ENCODE data around the gene NPHS2.

NPHS2 gene

DNA sequence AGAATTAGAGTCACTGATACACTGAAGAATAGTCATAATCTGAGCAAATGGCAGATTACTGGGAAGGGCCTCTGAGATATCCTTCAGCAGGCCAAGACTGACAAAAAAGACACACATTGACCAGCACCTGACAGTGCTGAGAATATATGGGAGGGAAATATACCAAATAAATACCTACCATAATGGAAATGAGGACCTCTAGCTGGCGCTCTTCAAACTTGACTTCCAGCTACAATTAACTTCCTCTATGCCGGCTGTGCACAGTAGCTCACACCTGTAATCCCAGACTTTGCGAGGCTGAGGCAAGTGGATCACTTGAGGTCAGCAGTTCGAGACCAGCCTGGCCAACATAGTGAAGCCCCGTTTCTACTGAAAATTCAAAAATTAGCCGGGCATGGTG lies 69.5 kb downstream of the NPHS2 start:
- H3K79me2 ChIP-seq (ENCODE audit: insufficient read depth, low read length), result no peaks in the 10 kb centered on the region
- H3K4me2 ChIP-seq (ENCODE audit: low read depth, low read length, poor library complexity, severe bottlenecking), result no peak overlapping the region
- no peak overlapping the region for H3K9ac ChIP-seq (ENCODE audit: low read depth, low read length, poor library complexity, severe bottlenecking)
- no peaks in the 10 kb centered on the region for H3F3A ChIP-seq (ENCODE audit: low read depth)
- H3K9me3 ChIP-seq (ENCODE audit: insufficient read depth, low read depth, low read length), result no peaks in the 10 kb centered on the region
- no peaks in the 10 kb centered on the region for H3K4me1 ChIP-seq (ENCODE audit: insufficient read depth, low read length, poor library complexity, severe bottlenecking)
- no peaks in the 10 kb centered on the region for H3K36me3 ChIP-seq (ENCODE audit: insufficient read depth, low read length)
- no peak overlapping the region for H2AFZ ChIP-seq (ENCODE audit: low read length)
- TF ChIP-seq, protein P1, sequence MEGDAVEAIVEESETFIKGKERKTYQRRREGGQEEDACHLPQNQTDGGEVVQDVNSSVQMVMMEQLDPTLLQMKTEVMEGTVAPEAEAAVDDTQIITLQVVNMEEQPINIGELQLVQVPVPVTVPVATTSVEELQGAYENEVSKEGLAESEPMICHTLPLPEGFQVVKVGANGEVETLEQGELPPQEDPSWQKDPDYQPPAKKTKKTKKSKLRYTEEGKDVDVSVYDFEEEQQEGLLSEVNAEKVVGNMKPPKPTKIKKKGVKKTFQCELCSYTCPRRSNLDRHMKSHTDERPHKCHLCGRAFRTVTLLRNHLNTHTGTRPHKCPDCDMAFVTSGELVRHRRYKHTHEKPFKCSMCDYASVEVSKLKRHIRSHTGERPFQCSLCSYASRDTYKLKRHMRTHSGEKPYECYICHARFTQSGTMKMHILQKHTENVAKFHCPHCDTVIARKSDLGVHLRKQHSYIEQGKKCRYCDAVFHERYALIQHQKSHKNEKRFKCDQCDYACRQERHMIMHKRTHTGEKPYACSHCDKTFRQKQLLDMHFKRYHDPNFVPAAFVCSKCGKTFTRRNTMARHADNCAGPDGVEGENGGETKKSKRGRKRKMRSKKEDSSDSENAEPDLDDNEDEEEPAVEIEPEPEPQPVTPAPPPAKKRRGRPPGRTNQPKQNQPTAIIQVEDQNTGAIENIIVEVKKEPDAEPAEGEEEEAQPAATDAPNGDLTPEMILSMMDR (conservative IDR thresholded peaks at IDR 0.05; ENCODE audit: low read length), result no peak
- TF ChIP-seq EZH2phosphoT487 (IDR thresholded peaks at IDR 0.05; ENCODE audit: borderline replicate concordance), result no peak
- H3K9me2 ChIP-seq (replicated peaks; ENCODE audit: low read depth, low read length), result no peaks in the 10 kb centered on the region
- no peaks in the 10 kb centered on the region for H4K20me1 ChIP-seq (ENCODE audit: insufficient read depth, low read length, poor library complexity, severe bottlenecking)
- H3K27me3 ChIP-seq (ENCODE audit: insufficient read depth, low read length, poor library complexity, severe bottlenecking), result no peaks in the 10 kb centered on the region
- H3K4me3 ChIP-seq (ENCODE audit: low read length, poor library complexity, severe bottlenecking), result no peak overlapping the region

Measured in Loucy (cell line).